ENCODE measurements around the gene ADAMTS6.

Gene ADAMTS6

GRCh38 chr5:65512170-65512937 is 30.6 kb upstream of the ADAMTS6 start:
- Histone ChIP-seq H3K79me2 (ENCODE audit: insufficient read depth, low read length) (no peaks in the 10 kb centered on the region), H2AFZ (ENCODE audit: low read depth, low read length, severe bottlenecking) (no peak overlapping the region), H3K4me2 (ENCODE audit: low read depth, low read length, poor library complexity, severe bottlenecking) (no peak overlapping the region), H3K27me3 (ENCODE audit: low read length) (no peaks in the 10 kb centered on the region), H4K20me1 (ENCODE audit: low read depth, low read length) (no peaks in the 10 kb centered on the region), H3K27ac (ENCODE audit: low read depth, low read length) (no peak overlapping the region), H3K36me3 (ENCODE audit: low read length) (peaks cover 1% of the 10 kb centered on the region; the same call in 1 of the 2 replicates), H3K4me3 (ENCODE audit: insufficient read depth, low read length, poor library complexity, severe bottlenecking) (no peak overlapping the region), H3K9me3 (ENCODE audit: insufficient read depth, low read length) (no peaks in the 10 kb centered on the region), H3F3A (ENCODE audit: insufficient read depth) (no peaks in the 10 kb centered on the region), H3K9me2 (replicated peaks; ENCODE audit: insufficient read depth, low read length) (no peaks in the 10 kb centered on the region), H3K9ac (ENCODE audit: low read length) (no peak overlapping the region)
- no peak for TF ChIP-seq EZH2phosphoT487 (conservative IDR thresholded peaks at IDR 0.05; ENCODE audit: low read length)
- no peak for TF ChIP-seq CTCF (IDR thresholded peaks at IDR 0.05; ENCODE audit: insufficient read depth, low read length, poor library complexity, severe bottlenecking)

- Histone ChIP-seq H2AFZ (ENCODE audit: low read depth, low read length, severe bottlenecking) (no peak overlapping the region), H3K79me2 (ENCODE audit: insufficient read depth, low read length) (no peaks in the 10 kb centered on the region), H4K20me1 (ENCODE audit: low read depth, low read length) (no peaks in the 10 kb centered on the region), H3K36me3 (ENCODE audit: low read length) (0 out of 2 replicates have a peak, but pooled peaks cover 3% of the 10 kb centered on the region), H3K4me3 (ENCODE audit: insufficient read depth, low read length, poor library complexity, severe bottlenecking) (no peak overlapping the region), H3K9ac (ENCODE audit: low read length) (no peak overlapping the region), H3K9me2 (replicated peaks; ENCODE audit: insufficient read depth, low read length) (no peaks in the 10 kb centered on the region), H3K27ac (ENCODE audit: low read depth, low read length) (no peak overlapping the region), H3K9me3 (ENCODE audit: insufficient read depth, low read length) (no peaks in the 10 kb centered on the region), H3K4me2 (ENCODE audit: low read depth, low read length, poor library complexity, severe bottlenecking) (no peak overlapping the region), H3F3A (ENCODE audit: insufficient read depth) (no peaks in the 10 kb centered on the region), H3K27me3 (ENCODE audit: low read length) (no peaks in the 10 kb centered on the region)
- no peak for TF ChIP-seq EZH2phosphoT487 (conservative IDR thresholded peaks at IDR 0.05; ENCODE audit: low read length)
- TF ChIP-seq CTCF (IDR thresholded peaks at IDR 0.05; ENCODE audit: insufficient read depth, low read length, poor library complexity, severe bottlenecking): no peak
Measured at GRCh38 chr5:65508978-65509377, 27.3 kb upstream of the ADAMTS6 start.

GRCh38 chr5:65506961-65507360 is 25.2 kb upstream of the ADAMTS6 start:
- H3K9me3 ChIP-seq (ENCODE audit: insufficient read depth, low read length): no peaks in the 10 kb centered on the region
- H3K79me2 ChIP-seq (ENCODE audit: insufficient read depth, low read length): no peaks in the 10 kb centered on the region
- H3K9me2 ChIP-seq (replicated peaks; ENCODE audit: insufficient read depth, low read length): no peaks in the 10 kb centered on the region
- H3K27ac ChIP-seq (ENCODE audit: low read depth, low read length): no peak overlapping the region
- H3F3A ChIP-seq (ENCODE audit: insufficient read depth): no peaks in the 10 kb centered on the region
- no peak overlapping the region for H3K9ac ChIP-seq (ENCODE audit: low read length)
- TF ChIP-seq CTCF (IDR thresholded peaks at IDR 0.05; ENCODE audit: insufficient read depth, low read length, poor library complexity, severe bottlenecking) (no peak), EZH2phosphoT487 (conservative IDR thresholded peaks at IDR 0.05; ENCODE audit: low read length) (no peak)
- no peak overlapping the region for H3K4me3 ChIP-seq (ENCODE audit: insufficient read depth, low read length, poor library complexity, severe bottlenecking)
- H4K20me1 ChIP-seq (ENCODE audit: low read depth, low read length): no peaks in the 10 kb centered on the region
- no peak overlapping the region for H3K4me2 ChIP-seq (ENCODE audit: low read depth, low read length, poor library complexity, severe bottlenecking)
- 0 out of 2 replicates have a peak, but pooled peaks cover 6% of the 10 kb centered on the region for H3K36me3 ChIP-seq (ENCODE audit: low read length)
- no peaks in the 10 kb centered on the region for H3K27me3 ChIP-seq (ENCODE audit: low read length)
- no peak overlapping the region for H2AFZ ChIP-seq (ENCODE audit: low read depth, low read length, severe bottlenecking)

All from SU-DHL-6 (cell line).